K562 (cell line): ENCODE data around the gene AHI1. TPM values are rescaled to one million over a fixed set of nuclear protein-coding genes. Genes with fewer than 3 reads are reported as not detected.
A peak's percentile ranks its signal among the peaks of the same experiment; 100 is the strongest.

Source experiments
- ARHGAP35 ChIP-seq: fragments of 450-650 bp; IDR thresholded peaks from 2 replicates; pipeline ENCODE4 v1.6.1; 2018; ENCODE audit not compliant: partially characterized antibody
- ATF7 ChIP-seq: fragments of 450-650 bp; IDR thresholded peaks from 2 replicates; pipeline ENCODE4 v1.7.1; 2014; ENCODE audit warnings: mild to moderate bottlenecking, moderate library complexity
- DMBX1 ChIP-seq: fragments of 250-450 bp; sonication (Bioruptor Pico); IDR thresholded peaks from 2 replicates; pipeline ENCODE4 v1.8.0; 2022; ENCODE audit warnings: inconsistent platforms, mild to moderate bottlenecking, moderate library complexity, borderline replicate concordance
- FOXP1 ChIP-seq: sonication (generic); formaldehyde crosslinking; IDR thresholded peaks from 2 replicates; pipeline ENCODE4 v1.8.0; 2022; ENCODE audit warnings: mild to moderate bottlenecking, missing genetic modification reagents
- HMG20A ChIP-seq: fragments of 450-650 bp; formaldehyde crosslinking; conservative IDR thresholded peaks from 2 replicates; pipeline ENCODE4 v1.4.0; 2020; ENCODE audit warnings: mild to moderate bottlenecking, mixed read lengths
- MAZ ChIP-seq, 2 experiments: fragments of 450-650 bp in 1 of 2; sonication (generic) in 1 of 2; formaldehyde crosslinking; IDR thresholded peaks in 1 of 2; conservative IDR thresholded peaks in 1 of 2; 2 replicates each; pipeline versions ENCODE4 v1.4.0 to v1.5.0; 2020; ENCODE audit warnings: mild to moderate bottlenecking in 1 of 2, missing genetic modification reagents in 1 of 2
- MYBL2 ChIP-seq, 2 experiments: fragments of 450-650 bp in 1 of 2; sonication (generic) in 1 of 2; formaldehyde crosslinking in 1 of 2; IDR thresholded peaks; 2 replicates each; pipeline versions ENCODE4 v1.6.1 to v1.8.1; 2017 to 2022; ENCODE audit warnings: borderline replicate concordance in 1 of 2, inconsistent platforms in 1 of 2, low read depth in 1 of 2, mild to moderate bottlenecking in 1 of 2, missing genetic modification reagents in 1 of 2, moderate library complexity in 1 of 2
- NFATC3 ChIP-seq: fragments of 450-650 bp; IDR thresholded peaks from 2 replicates; pipeline ENCODE4 v1.6.1; 2017; ENCODE audit warnings: mild to moderate bottlenecking
- NFIC ChIP-seq: fragments of 450-650 bp; IDR thresholded peaks from 2 replicates; pipeline ENCODE4 v1.6.1; 2017; ENCODE audit warnings: mild to moderate bottlenecking, inconsistent platforms
- RBBP5 ChIP-seq: fragments of 200-600 bp; sonication (generic); IDR thresholded peaks from 2 replicates; pipeline ENCODE4 v1.6.1; 2012; ENCODE audit warnings: borderline replicate concordance, mild to moderate bottlenecking, low read length, control low read depth, inconsistent platforms; ENCODE audit not compliant: insufficient read depth, poor library complexity, severe bottlenecking
- SP2 ChIP-seq: IDR thresholded peaks from 2 replicates; pipeline ENCODE4 v1.6.1; 2011; ENCODE audit warnings: mild to moderate bottlenecking, low read depth, low read length, moderate library complexity; ENCODE audit not compliant: poor library complexity, severe bottlenecking; ENCODE audit errors: extremely low read depth
- TBP ChIP-seq: optimal IDR thresholded peaks from 2 replicates; pipeline ENCODE3; 2011; ENCODE audit warnings: low read depth, low read length, improper control_type of control experiment
- ZFP36 ChIP-seq: fragments of 150-350 bp; IDR thresholded peaks from 2 replicates; pipeline ENCODE4 v1.6.1; 2018; ENCODE audit warnings: low read length, low read depth; ENCODE audit not compliant: partially characterized antibody
- ZNF134 ChIP-seq: fragments of 250-450 bp; sonication (Bioruptor Pico); conservative IDR thresholded peaks from 2 replicates; pipeline ENCODE4 v1.4.0; 2020
- ZNF280B ChIP-seq: fragments of 250-450 bp; sonication (Bioruptor Pico); IDR thresholded peaks from 2 replicates; pipeline ENCODE4 v1.5.1; 2021; ENCODE audit warnings: mild to moderate bottlenecking
- ZNF3 ChIP-seq: fragments of 250-450 bp; sonication (Bioruptor Pico); IDR thresholded peaks from 2 replicates; pipeline ENCODE4 v1.5.0; 2021; ENCODE audit warnings: mild to moderate bottlenecking, moderate library complexity
- ZNF436 ChIP-seq: fragments of 250-450, 450-650 bp; sonication (Bioruptor Pico); formaldehyde crosslinking; IDR thresholded peaks from 2 replicates; pipeline ENCODE4 v1.7.0; 2020; ENCODE audit warnings: mild to moderate bottlenecking
- polyA plus RNA-seq, 8 experiments: library from polyadenylated mRNA; depleted of rRNA in 4 of 8; stranded (reverse) in 5 of 8; unstranded in 3 of 8; fragments of >200 nt; fragmentation: Nextera tagmentation in 2 of 8; fragmentation: Illumina TruSeq in 1 of 8; extraction: Ambion mirVana in 2 of 8; extraction: Trizol in 1 of 8; gene quantifications; 2 replicates each; pipeline versions ENCODE4 v1.2.1 to v1.2.3, GENCODE V29; 2011 to 2014; ENCODE audit warnings: inconsistent platforms in 1 of 8, missing spikeins in 1 of 8
- total RNA-seq, 7 experiments: library from RNA; depleted of rRNA in 6 of 7; stranded (reverse); fragments of >200 nt in 6 of 7; fragmentation: Illumina TruSeq in 2 of 7; extraction: Trizol in 2 of 7; gene quantifications; 2 replicates each; pipeline versions ENCODE4 v1.2.1 to v1.2.3, GENCODE V29; 2011 to 2021; ENCODE audit warnings: low replicate concordance in 1 of 7
- TF ChIP-seq, protein P1 (sequence below): fragments of 450-650 bp; IDR thresholded peaks from 2 replicates; pipeline ENCODE4 v1.6.1; 2016; ENCODE audit warnings: mild to moderate bottlenecking
- TF ChIP-seq, protein P2 (sequence below): sonication (generic); formaldehyde crosslinking; IDR thresholded peaks from 2 replicates; pipeline ENCODE4 v1.8.0; 2022; ENCODE audit warnings: mild to moderate bottlenecking, missing genetic modification reagents
- TF ChIP-seq, protein P3 (sequence below), 3 experiments: IDR thresholded peaks in 2 of 3; conservative IDR thresholded peaks in 1 of 3; 2 replicates each; pipeline ENCODE4 v1.5.1; 2011 to 2012; ENCODE audit warnings: low read length in 3 of 3, mild to moderate bottlenecking in 3 of 3, control low read depth in 2 of 3, improper control_type of control experiment in 1 of 3, inconsistent platforms in 1 of 3, low read depth in 1 of 3, mixed read lengths in 1 of 3, moderate library complexity in 1 of 3; ENCODE audit not compliant: insufficient read depth in 2 of 3

AHI1 gene
- total and polyA plus RNA-seq, 9 of the 15 experiments (the other 6 are each of a cell fraction or from before 2014, with no cell fraction given): 24.7 to 54.9 (median 32.2) TPM

- TF ChIP-seq, protein P1, sequence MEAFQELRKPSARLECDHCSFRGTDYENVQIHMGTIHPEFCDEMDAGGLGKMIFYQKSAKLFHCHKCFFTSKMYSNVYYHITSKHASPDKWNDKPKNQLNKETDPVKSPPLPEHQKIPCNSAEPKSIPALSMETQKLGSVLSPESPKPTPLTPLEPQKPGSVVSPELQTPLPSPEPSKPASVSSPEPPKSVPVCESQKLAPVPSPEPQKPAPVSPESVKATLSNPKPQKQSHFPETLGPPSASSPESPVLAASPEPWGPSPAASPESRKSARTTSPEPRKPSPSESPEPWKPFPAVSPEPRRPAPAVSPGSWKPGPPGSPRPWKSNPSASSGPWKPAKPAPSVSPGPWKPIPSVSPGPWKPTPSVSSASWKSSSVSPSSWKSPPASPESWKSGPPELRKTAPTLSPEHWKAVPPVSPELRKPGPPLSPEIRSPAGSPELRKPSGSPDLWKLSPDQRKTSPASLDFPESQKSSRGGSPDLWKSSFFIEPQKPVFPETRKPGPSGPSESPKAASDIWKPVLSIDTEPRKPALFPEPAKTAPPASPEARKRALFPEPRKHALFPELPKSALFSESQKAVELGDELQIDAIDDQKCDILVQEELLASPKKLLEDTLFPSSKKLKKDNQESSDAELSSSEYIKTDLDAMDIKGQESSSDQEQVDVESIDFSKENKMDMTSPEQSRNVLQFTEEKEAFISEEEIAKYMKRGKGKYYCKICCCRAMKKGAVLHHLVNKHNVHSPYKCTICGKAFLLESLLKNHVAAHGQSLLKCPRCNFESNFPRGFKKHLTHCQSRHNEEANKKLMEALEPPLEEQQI: 0 out of 2 replicates have a peak, but pooled peaks have one; percentile 26
- TF ChIP-seq ZFP36 (no peak), MAZ (CRISPR knock-in tag; conservative IDR thresholded peaks at IDR 0.05 in 1 of 2, IDR thresholded peaks at IDR 0.05 in 1 of 2) (peak; percentile 30 to 54; a peak in 3 of 4 replicates), NFIC (peak; percentile 26; the same call in 1 of the 2 replicates), SP2 (no peak), HMG20A (CRISPR knock-in tag) (no peak), ZNF436 (CRISPR knock-in tag) (no peak), ZNF134 (no peak), DMBX1 (CRISPR knock-in tag) (0 out of 2 replicates have a peak, but pooled peaks have one; percentile 24), ATF7 (no peak), ZNF3 (no peak), MYBL2 (IDR thresholded peaks at IDR 0.05; ENCODE audit: low read depth) (peak; percentile 19; the same call in 1 of the 2 replicates), MYBL2 (CRISPR knock-in tag; IDR thresholded peaks at IDR 0.05; ENCODE audit: borderline replicate concordance) (no peak), FOXP1 (CRISPR knock-in tag) (no peak; the same call in 1 of the 2 replicates), ZNF280B (no peak), RBBP5 (no peak), TBP (peak; percentile 87), NFATC3 (peak; percentile 77; the same call in 1 of the 2 replicates), ARHGAP35 (no peak)
- TF ChIP-seq, protein P2, sequence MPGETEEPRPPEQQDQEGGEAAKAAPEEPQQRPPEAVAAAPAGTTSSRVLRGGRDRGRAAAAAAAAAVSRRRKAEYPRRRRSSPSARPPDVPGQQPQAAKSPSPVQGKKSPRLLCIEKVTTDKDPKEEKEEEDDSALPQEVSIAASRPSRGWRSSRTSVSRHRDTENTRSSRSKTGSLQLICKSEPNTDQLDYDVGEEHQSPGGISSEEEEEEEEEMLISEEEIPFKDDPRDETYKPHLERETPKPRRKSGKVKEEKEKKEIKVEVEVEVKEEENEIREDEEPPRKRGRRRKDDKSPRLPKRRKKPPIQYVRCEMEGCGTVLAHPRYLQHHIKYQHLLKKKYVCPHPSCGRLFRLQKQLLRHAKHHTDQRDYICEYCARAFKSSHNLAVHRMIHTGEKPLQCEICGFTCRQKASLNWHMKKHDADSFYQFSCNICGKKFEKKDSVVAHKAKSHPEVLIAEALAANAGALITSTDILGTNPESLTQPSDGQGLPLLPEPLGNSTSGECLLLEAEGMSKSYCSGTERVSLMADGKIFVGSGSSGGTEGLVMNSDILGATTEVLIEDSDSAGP (CRISPR knock-in tag): no peak
- TF ChIP-seq, protein P3, sequence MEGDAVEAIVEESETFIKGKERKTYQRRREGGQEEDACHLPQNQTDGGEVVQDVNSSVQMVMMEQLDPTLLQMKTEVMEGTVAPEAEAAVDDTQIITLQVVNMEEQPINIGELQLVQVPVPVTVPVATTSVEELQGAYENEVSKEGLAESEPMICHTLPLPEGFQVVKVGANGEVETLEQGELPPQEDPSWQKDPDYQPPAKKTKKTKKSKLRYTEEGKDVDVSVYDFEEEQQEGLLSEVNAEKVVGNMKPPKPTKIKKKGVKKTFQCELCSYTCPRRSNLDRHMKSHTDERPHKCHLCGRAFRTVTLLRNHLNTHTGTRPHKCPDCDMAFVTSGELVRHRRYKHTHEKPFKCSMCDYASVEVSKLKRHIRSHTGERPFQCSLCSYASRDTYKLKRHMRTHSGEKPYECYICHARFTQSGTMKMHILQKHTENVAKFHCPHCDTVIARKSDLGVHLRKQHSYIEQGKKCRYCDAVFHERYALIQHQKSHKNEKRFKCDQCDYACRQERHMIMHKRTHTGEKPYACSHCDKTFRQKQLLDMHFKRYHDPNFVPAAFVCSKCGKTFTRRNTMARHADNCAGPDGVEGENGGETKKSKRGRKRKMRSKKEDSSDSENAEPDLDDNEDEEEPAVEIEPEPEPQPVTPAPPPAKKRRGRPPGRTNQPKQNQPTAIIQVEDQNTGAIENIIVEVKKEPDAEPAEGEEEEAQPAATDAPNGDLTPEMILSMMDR (IDR thresholded peaks at IDR 0.05 in 2 of 3, conservative IDR thresholded peaks at IDR 0.05 in 1 of 3; ENCODE audit: insufficient read depth in 2 of 3, low read depth in 1 of 3, low read length in 3 of 3): peak in 1 of 3 experiments; percentile 10; a peak in 1 of 6 replicates
Observed at GRCh38 chr6:135498185-135498841, 773 bp upstream of the AHI1 start (continued).
